ENCODE measurements around the gene EPHB6.

GRCh38 chr7:142883571-142884285 lies 28.9 kb downstream of the EPHB6 start:
- TF ChIP-seq, protein P1, sequence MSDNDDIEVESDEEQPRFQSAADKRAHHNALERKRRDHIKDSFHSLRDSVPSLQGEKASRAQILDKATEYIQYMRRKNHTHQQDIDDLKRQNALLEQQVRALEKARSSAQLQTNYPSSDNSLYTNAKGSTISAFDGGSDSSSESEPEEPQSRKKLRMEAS (IDR thresholded peaks at IDR 0.05) = no peak
- TF ChIP-seq CEBPB (IDR thresholded peaks at IDR 0.05) (no peak), CREB1 (IDR thresholded peaks at IDR 0.05; ENCODE audit: low read depth) (no peak), TAF1 (IDR thresholded peaks at IDR 0.05; ENCODE audit: low read depth) (no peak), YY1 (IDR thresholded peaks at IDR 0.05; ENCODE audit: low read depth) (no peak), TEAD4 (IDR thresholded peaks at IDR 0.05) (no peak), RAD21 (IDR thresholded peaks at IDR 0.05; ENCODE audit: low read depth) (no peak), USF1 (IDR thresholded peaks at IDR 0.05) (no peak)
- TF ChIP-seq, protein P2, sequence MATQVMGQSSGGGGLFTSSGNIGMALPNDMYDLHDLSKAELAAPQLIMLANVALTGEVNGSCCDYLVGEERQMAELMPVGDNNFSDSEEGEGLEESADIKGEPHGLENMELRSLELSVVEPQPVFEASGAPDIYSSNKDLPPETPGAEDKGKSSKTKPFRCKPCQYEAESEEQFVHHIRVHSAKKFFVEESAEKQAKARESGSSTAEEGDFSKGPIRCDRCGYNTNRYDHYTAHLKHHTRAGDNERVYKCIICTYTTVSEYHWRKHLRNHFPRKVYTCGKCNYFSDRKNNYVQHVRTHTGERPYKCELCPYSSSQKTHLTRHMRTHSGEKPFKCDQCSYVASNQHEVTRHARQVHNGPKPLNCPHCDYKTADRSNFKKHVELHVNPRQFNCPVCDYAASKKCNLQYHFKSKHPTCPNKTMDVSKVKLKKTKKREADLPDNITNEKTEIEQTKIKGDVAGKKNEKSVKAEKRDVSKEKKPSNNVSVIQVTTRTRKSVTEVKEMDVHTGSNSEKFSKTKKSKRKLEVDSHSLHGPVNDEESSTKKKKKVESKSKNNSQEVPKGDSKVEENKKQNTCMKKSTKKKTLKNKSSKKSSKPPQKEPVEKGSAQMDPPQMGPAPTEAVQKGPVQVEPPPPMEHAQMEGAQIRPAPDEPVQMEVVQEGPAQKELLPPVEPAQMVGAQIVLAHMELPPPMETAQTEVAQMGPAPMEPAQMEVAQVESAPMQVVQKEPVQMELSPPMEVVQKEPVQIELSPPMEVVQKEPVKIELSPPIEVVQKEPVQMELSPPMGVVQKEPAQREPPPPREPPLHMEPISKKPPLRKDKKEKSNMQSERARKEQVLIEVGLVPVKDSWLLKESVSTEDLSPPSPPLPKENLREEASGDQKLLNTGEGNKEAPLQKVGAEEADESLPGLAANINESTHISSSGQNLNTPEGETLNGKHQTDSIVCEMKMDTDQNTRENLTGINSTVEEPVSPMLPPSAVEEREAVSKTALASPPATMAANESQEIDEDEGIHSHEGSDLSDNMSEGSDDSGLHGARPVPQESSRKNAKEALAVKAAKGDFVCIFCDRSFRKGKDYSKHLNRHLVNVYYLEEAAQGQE (IDR thresholded peaks at IDR 0.05; ENCODE audit: low read depth) = no peak
